ENCODE results near the gene ADGRB2.

ADGRB2 gene

DNA sequence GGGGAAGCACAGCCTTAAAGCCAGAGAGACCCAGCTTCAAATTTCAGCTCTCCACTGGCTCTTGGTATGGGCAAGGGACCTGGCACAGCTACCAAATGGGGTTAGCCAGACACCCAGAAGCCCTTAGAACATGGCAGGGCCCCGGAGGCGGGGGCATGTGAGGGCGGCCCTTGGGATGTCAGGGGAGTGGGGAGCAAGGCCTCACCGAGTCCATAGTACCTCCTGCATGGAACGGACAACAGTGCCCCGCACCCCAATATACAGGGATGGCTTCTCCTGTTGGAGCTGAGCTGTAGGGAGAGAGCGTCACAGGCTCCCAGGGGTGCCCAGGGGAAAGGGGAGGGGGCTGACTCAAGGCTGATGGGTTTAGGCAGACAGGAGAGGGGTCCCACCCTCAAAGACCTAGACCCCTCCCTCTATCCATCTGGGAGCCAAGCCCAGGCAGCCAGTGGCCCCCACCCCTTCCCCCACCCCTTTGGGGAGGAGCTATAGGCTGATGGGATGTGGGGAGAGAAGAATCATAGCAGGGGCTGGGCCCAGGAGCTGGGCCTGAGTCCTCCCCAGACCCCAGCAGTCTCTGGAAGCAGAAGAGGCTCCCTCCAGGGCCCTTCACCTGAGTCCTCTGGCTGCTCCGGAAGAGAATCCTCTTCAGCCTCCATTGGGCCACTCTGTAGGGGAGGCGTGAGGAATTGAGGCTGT lies 35.2 kb upstream of the ADGRB2 start:
- H3K36me3 ChIP-seq (replicated peaks; ENCODE audit: low read depth, low read length), result no peaks in the 10 kb centered on the region
- no peak overlapping the region for H3K4me2 ChIP-seq (ENCODE audit: low read length)
- no peak overlapping the region for H3K27ac ChIP-seq (ENCODE audit: low read length)
- no peak overlapping the region for H3K4me3 ChIP-seq (ENCODE audit: low read length)
- no peaks in the 10 kb centered on the region for H4K20me1 ChIP-seq (ENCODE audit: insufficient read depth, low read length)
- TF ChIP-seq CTCF (IDR thresholded peaks at IDR 0.05; ENCODE audit: low read depth, low read length) (no peak), EZH2phosphoT487 (IDR thresholded peaks at IDR 0.05; ENCODE audit: low read depth) (no peak)
- H3K9me3 ChIP-seq (ENCODE audit: insufficient read depth, low read length), result no peaks in the 10 kb centered on the region
- peaks cover 12% of the 10 kb centered on the region for H3K4me1 ChIP-seq (ENCODE audit: low read length)
- H3K9ac ChIP-seq (ENCODE audit: low read length), result no peak overlapping the region
- H2AFZ ChIP-seq (ENCODE audit: low read depth, low read length), result no peak overlapping the region
- H3K27me3 ChIP-seq (ENCODE audit: low read depth, low read length), result 0 out of 2 replicates have a peak, but pooled peaks cover 9% of the 10 kb centered on the region
- H3K79me2 ChIP-seq (ENCODE audit: low read length), result no peaks in the 10 kb centered on the region

- Histone ChIP-seq H3K36me3 (replicated peaks; ENCODE audit: low read depth, low read length) (no peaks in the 10 kb centered on the region), H3K79me2 (ENCODE audit: low read length) (no peaks in the 10 kb centered on the region), H2AFZ (ENCODE audit: low read depth, low read length) (no peak overlapping the region), H3K4me3 (ENCODE audit: low read length) (no peak overlapping the region), H3K27me3 (ENCODE audit: low read depth, low read length) (0 out of 2 replicates have a peak, but pooled peaks cover 9% of the 10 kb centered on the region), H3K4me2 (ENCODE audit: low read length) (no peak overlapping the region), H3K27ac (ENCODE audit: low read length) (no peak overlapping the region), H4K20me1 (ENCODE audit: insufficient read depth, low read length) (no peaks in the 10 kb centered on the region), H3K9ac (ENCODE audit: low read length) (no peak overlapping the region), H3K4me1 (ENCODE audit: low read length) (peaks cover 12% of the 10 kb centered on the region), H3K9me3 (ENCODE audit: insufficient read depth, low read length) (no peaks in the 10 kb centered on the region)
- TF ChIP-seq CTCF (IDR thresholded peaks at IDR 0.05; ENCODE audit: low read depth, low read length), result no peak
- TF ChIP-seq EZH2phosphoT487 (IDR thresholded peaks at IDR 0.05; ENCODE audit: low read depth), result no peak
These were observed 34.5 kb upstream of the ADGRB2 start for GRCh38 chr1:31798433-31799195.

DNA sequence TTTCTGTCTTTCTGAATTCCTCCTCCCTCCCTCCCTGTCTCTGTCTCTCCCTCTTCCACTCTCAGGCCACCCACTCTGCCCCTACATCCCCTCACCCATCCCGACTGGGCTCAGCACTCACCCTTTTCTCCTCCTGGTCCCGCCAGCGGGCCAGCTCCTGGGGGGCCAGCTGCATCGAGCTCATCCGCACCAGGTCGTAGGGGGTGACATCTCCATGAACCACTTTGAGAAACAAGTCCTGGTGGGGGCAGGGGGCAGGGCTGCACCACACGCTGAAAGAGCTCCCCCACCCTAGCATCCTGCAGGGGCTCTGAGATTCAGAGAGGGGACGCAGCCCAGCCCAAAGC lies 33.9 kb upstream of the ADGRB2 start:
- H3K4me2 ChIP-seq (ENCODE audit: low read length), result no peak overlapping the region
- no peaks in the 10 kb centered on the region for H4K20me1 ChIP-seq (ENCODE audit: insufficient read depth, low read length)
- H3K27ac ChIP-seq (ENCODE audit: low read length), result no peak overlapping the region
- H3K9me3 ChIP-seq (ENCODE audit: insufficient read depth, low read length), result no peaks in the 10 kb centered on the region
- 0 out of 2 replicates have a peak, but pooled peaks cover 9% of the 10 kb centered on the region for H3K27me3 ChIP-seq (ENCODE audit: low read depth, low read length)
- H3K4me3 ChIP-seq (ENCODE audit: low read length), result no peak overlapping the region
- H3K4me1 ChIP-seq (ENCODE audit: low read length), result peaks cover 12% of the 10 kb centered on the region
- no peak for TF ChIP-seq CTCF (IDR thresholded peaks at IDR 0.05; ENCODE audit: low read depth, low read length)
- TF ChIP-seq EZH2phosphoT487 (IDR thresholded peaks at IDR 0.05; ENCODE audit: low read depth), result no peak
- no peaks in the 10 kb centered on the region for H3K36me3 ChIP-seq (replicated peaks; ENCODE audit: low read depth, low read length)
- no peaks in the 10 kb centered on the region for H3K79me2 ChIP-seq (ENCODE audit: low read length)
- H2AFZ ChIP-seq (ENCODE audit: low read depth, low read length), result no peak overlapping the region
- no peak overlapping the region for H3K9ac ChIP-seq (ENCODE audit: low read length)

- Histone ChIP-seq H3K4me3 (ENCODE audit: low read length) (no peak overlapping the region), H3K9me3 (ENCODE audit: insufficient read depth, low read length) (no peaks in the 10 kb centered on the region), H4K20me1 (ENCODE audit: insufficient read depth, low read length) (no peaks in the 10 kb centered on the region), H3K9ac (ENCODE audit: low read length) (no peak overlapping the region), H3K27ac (ENCODE audit: low read length) (no peak overlapping the region), H3K4me1 (ENCODE audit: low read length) (peaks cover 12% of the 10 kb centered on the region), H3K4me2 (ENCODE audit: low read length) (no peak overlapping the region), H3K27me3 (ENCODE audit: low read depth, low read length) (0 out of 2 replicates have a peak, but pooled peaks cover 7% of the 10 kb centered on the region), H3K36me3 (replicated peaks; ENCODE audit: low read depth, low read length) (no peaks in the 10 kb centered on the region), H3K79me2 (ENCODE audit: low read length) (no peaks in the 10 kb centered on the region), H2AFZ (ENCODE audit: low read depth, low read length) (no peak overlapping the region)
- TF ChIP-seq CTCF (IDR thresholded peaks at IDR 0.05; ENCODE audit: low read depth, low read length), result no peak
- no peak for TF ChIP-seq EZH2phosphoT487 (IDR thresholded peaks at IDR 0.05; ENCODE audit: low read depth)
These were observed 33.1 kb upstream of the ADGRB2 start for GRCh38 chr1:31797216-31797615.

Measured in OCI-LY3 (cell line).